Endothelial cell of umbilical vein (primary cell): ENCODE measurements around the gene PRKG1. TPM values are rescaled to one million over a fixed set of nuclear protein-coding genes. Genes with fewer than 3 reads are reported as not detected.

Experiments
- BruUV-seq: library from RNA; stranded (reverse); fragments of 400-500 nt; replicated peaks from 2 replicates; lab custom pipeline; 2021; lab: Mats Ljungman, UMichigan
- CTCF ChIA-PET: fragments of 300-600, 350-600 bp; sonication (Branson Sonifier 250); formaldehyde crosslinking; loops from one replicate; lab custom pipeline; 2021; ENCODE audit warnings: antibody characterized with exemption, inconsistent platforms; lab: Charles Lee
- POLR2A ChIA-PET: fragments of 300-600, 350-600 bp; sonication (Branson Sonifier 250); formaldehyde crosslinking; loops from one replicate; lab custom pipeline; 2021; ENCODE audit warnings: antibody characterized with exemption, inconsistent platforms; lab: Charles Lee
- DNase-seq: peaks from one replicate; pipeline ENCODE4 v3.0.0-alpha.2; 2011; ENCODE audit warnings: low read depth, low spot score
- FAIRE-seq: peaks from 2 replicates; lab custom pipeline; 2011; peaks lifted over from hg19 to GRCh38; lab: Jason Lieb, UNC
- H2AFZ ChIP-seq: 2 replicates; pipeline ENCODE4 v1.6.0; 2012; ENCODE audit warnings: low read depth, low read length, control low read depth, inconsistent platforms
- H3K27ac ChIP-seq: 2 replicates; pipeline ENCODE4 v1.5.1; 2011; ENCODE audit warnings: low read depth, mild to moderate bottlenecking, control low read depth, low read length, moderate library complexity; ENCODE audit not compliant: insufficient read depth
- H3K27me3 ChIP-seq, 2 experiments: 2 replicates each; pipeline versions ENCODE4 v1.6.0 to v1.6.1; 2011; ENCODE audit warnings: low read length in 2 of 2, mixed read lengths in 1 of 2; ENCODE audit not compliant: control insufficient read depth in 2 of 2, insufficient read depth in 2 of 2
- H3K36me3 ChIP-seq, 2 experiments: 2 replicates in 1 of 2; 3 replicates in 1 of 2; pipeline ENCODE4 v1.5.1; 2011; ENCODE audit warnings: low read length in 2 of 2, mild to moderate bottlenecking in 1 of 2, moderate library complexity in 1 of 2; ENCODE audit not compliant: control insufficient read depth in 2 of 2, insufficient read depth in 2 of 2; ENCODE audit errors: extremely low read depth in 1 of 2
- H3K4me1 ChIP-seq: 3 replicates; pipeline ENCODE4 v1.5.1; 2011; ENCODE audit warnings: mild to moderate bottlenecking, low read length; ENCODE audit not compliant: control insufficient read depth, insufficient read depth; ENCODE audit errors: extremely low read depth
- H3K4me2 ChIP-seq: 2 replicates; pipeline ENCODE4 v1.6.1; 2011; ENCODE audit warnings: low read length, control low read depth, mixed read lengths; ENCODE audit not compliant: insufficient read depth
- H3K4me3 ChIP-seq, 3 experiments: fragments of 200-600 bp in 1 of 3; sonication (generic), shearing (Covaris generic) in 1 of 3; replicated peaks in 1 of 3; 2 replicates each; pipeline ENCODE4 v1.5.1; 2011 to 2016; ENCODE audit warnings: control low read depth in 3 of 3, low read length in 3 of 3, mild to moderate bottlenecking in 2 of 3, inconsistent platforms in 1 of 3, low read depth in 1 of 3, moderate library complexity in 1 of 3; ENCODE audit not compliant: insufficient read depth in 1 of 3
- H3K79me2 ChIP-seq: 2 replicates; pipeline ENCODE4 v1.6.0; 2012; ENCODE audit warnings: low read length, inconsistent platforms; ENCODE audit not compliant: control insufficient read depth, insufficient read depth
- H3K9ac ChIP-seq: replicated peaks from 2 replicates; pipeline ENCODE3; 2011; ENCODE audit warnings: low read length, control low read depth; ENCODE audit not compliant: insufficient read depth; ENCODE audit errors: extremely low read depth
- H3K9me1 ChIP-seq: replicated peaks from 3 replicates; pipeline ENCODE4 v1.6.0; 2011; ENCODE audit warnings: mild to moderate bottlenecking, low read length; ENCODE audit not compliant: control insufficient read depth, insufficient read depth; ENCODE audit errors: extremely low read depth
- H3K9me3 ChIP-seq: replicated peaks from 2 replicates; pipeline ENCODE4 v1.5.1; 2012; ENCODE audit warnings: low read length, inconsistent platforms; ENCODE audit not compliant: control insufficient read depth, insufficient read depth
- H4K20me1 ChIP-seq: replicated peaks from 2 replicates; pipeline ENCODE3; 2011; ENCODE audit warnings: mild to moderate bottlenecking, low read length; ENCODE audit not compliant: control insufficient read depth, insufficient read depth; ENCODE audit errors: extremely low read depth
- EZH2 ChIP-seq: IDR thresholded peaks from 2 replicates; pipeline ENCODE4 v1.6.1; 2012; ENCODE audit warnings: borderline replicate concordance, low read depth, mild to moderate bottlenecking, moderate library complexity, low read length, inconsistent platforms; ENCODE audit not compliant: severe bottlenecking
- FOS ChIP-seq: IDR thresholded peaks from 2 replicates; pipeline ENCODE4 v1.6.1; 2011; ENCODE audit warnings: mild to moderate bottlenecking, low read length, moderate library complexity, borderline replicate concordance; ENCODE audit not compliant: insufficient read depth
- GATA2 ChIP-seq: IDR thresholded peaks from 2 replicates; pipeline ENCODE4 v1.7.0; 2011; ENCODE audit warnings: low read depth, mild to moderate bottlenecking, moderate library complexity, mixed read lengths, low read length; ENCODE audit not compliant: insufficient read length, insufficient read depth
- JUN ChIP-seq: IDR thresholded peaks from 2 replicates; pipeline ENCODE4 v1.6.1; 2011; ENCODE audit warnings: borderline replicate concordance, low read depth; ENCODE audit not compliant: insufficient read length, insufficient read depth
- MAX ChIP-seq: IDR thresholded peaks from 2 replicates; pipeline ENCODE4 v1.6.1; 2011; ENCODE audit not compliant: insufficient read depth, insufficient read length
- MYC ChIP-seq: IDR thresholded peaks from one replicate; pipeline ENCODE4 v1.6.1; 2011; ENCODE audit warnings: mild to moderate bottlenecking, low read depth, low read length
- POLR2A ChIP-seq: IDR thresholded peaks from 2 replicates; pipeline ENCODE4 v1.6.1; 2012; ENCODE audit warnings: low read depth, mild to moderate bottlenecking, control low read depth, low read length
- POLR2AphosphoS5 ChIP-seq: IDR thresholded peaks from 2 replicates; pipeline ENCODE4 v1.6.1; 2012; ENCODE audit warnings: low read depth, mild to moderate bottlenecking, control low read depth, low read length, moderate library complexity; ENCODE audit not compliant: insufficient read depth
- dilution Hi-C: fragments of 300-500 bp; cut with MboI; formaldehyde crosslinking; loops from one replicate; pipeline ENCODE4 v1.15.0; 2019; ENCODE audit warnings: low sequenced_read_pairs; ENCODE audit not compliant: extremely low pct_ligation_motif_present
- intact Hi-C: fragments of 100-400 bp; cut with micrococcal nuclease; formaldehyde crosslinking; loops from one replicate; pipeline ENCODE4 v1.10.0; 2022
- polyA plus RNA-seq, 4 experiments: library from polyadenylated mRNA; depleted of rRNA in 3 of 4; stranded (reverse) in 3 of 4; unstranded in 1 of 4; fragments of >200 nt; gene quantifications; 2 replicates each; pipeline versions ENCODE4 v1.2.1 to v1.2.3, GENCODE V29; 2011 to 2012; ENCODE audit warnings: missing spikeins in 1 of 4
- total RNA-seq: library from RNA; stranded (reverse); gene quantifications from 2 replicates; pipeline ENCODE4 v1.2.3, GENCODE V29; 2021
- TF ChIP-seq, protein P1 (sequence below), 2 donors: IDR thresholded peaks; 1 replicate in 1 of 2; 2 replicates in 1 of 2; pipeline ENCODE4 v1.5.1; 2011; ENCODE audit warnings: low read length in 2 of 2, mild to moderate bottlenecking in 2 of 2, moderate library complexity in 2 of 2, control low read depth in 1 of 2, inconsistent platforms in 1 of 2, low read depth in 1 of 2; ENCODE audit not compliant: insufficient read depth in 1 of 2; ENCODE audit errors: extremely low read depth in 1 of 2

Gene PRKG1
- total and polyA plus RNA-seq, 2 donors (not counting 3 experiments of a cell fraction or from before 2014, with no cell fraction given): 0.01 to 0.18 TPM

DNA sequence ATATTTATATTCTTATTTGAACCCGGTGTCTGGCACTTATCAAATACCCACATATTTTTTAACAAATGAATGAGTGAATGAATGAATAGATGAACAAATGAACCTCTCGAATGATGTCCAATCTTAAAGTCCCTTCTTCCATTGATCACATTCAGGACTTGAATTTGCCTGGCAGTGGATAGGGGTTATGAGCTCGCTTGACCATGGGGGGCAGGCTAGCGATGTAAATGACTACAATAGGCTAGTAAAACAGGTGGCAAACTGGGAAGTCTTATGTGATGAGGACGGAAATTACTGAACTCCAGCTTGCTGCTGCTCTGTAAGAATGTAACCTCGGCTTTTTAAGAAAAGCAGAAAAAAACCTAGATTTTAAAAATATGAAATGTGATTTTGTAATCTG, 992.1 kb downstream of the PRKG1 start:
- H3K4me2 ChIP-seq: no peak overlapping the region
- DNase-seq: no peak
- no peaks in the 10 kb centered on the region for H4K20me1 ChIP-seq
- no peak for FAIRE-seq
- intact Hi-C loops: no loop called here
- dilution Hi-C loops: no loop called here
- no peaks in the 10 kb centered on the region for H3K79me2 ChIP-seq
- POLR2A ChIA-PET: no interaction called here
- no peak overlapping the region for H2AFZ ChIP-seq
- no peak overlapping the region for H3K9ac ChIP-seq
- H3K4me1 ChIP-seq: no peaks in the 10 kb centered on the region
- no TSS peak for BruUV-seq
- CTCF ChIA-PET: interaction anchor here (0.8 kb wide), 1 partner anchor 14 kb away, joined by 3 read pairs; no protein-coding TSS in a partner anchor
- no peaks in the 10 kb centered on the region for H3K27me3 ChIP-seq
- TF ChIP-seq POLR2A (no peak), GATA2 (no peak), MYC (no peak), JUN (no peak), FOS (no peak), MAX (no peak), POLR2AphosphoS5 (no peak), EZH2 (no peak)
- TF ChIP-seq, protein P1, sequence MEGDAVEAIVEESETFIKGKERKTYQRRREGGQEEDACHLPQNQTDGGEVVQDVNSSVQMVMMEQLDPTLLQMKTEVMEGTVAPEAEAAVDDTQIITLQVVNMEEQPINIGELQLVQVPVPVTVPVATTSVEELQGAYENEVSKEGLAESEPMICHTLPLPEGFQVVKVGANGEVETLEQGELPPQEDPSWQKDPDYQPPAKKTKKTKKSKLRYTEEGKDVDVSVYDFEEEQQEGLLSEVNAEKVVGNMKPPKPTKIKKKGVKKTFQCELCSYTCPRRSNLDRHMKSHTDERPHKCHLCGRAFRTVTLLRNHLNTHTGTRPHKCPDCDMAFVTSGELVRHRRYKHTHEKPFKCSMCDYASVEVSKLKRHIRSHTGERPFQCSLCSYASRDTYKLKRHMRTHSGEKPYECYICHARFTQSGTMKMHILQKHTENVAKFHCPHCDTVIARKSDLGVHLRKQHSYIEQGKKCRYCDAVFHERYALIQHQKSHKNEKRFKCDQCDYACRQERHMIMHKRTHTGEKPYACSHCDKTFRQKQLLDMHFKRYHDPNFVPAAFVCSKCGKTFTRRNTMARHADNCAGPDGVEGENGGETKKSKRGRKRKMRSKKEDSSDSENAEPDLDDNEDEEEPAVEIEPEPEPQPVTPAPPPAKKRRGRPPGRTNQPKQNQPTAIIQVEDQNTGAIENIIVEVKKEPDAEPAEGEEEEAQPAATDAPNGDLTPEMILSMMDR (IDR thresholded peaks at IDR 0.05; ENCODE audit: extremely low read depth in 1 of 2, insufficient read depth in 1 of 2, low read depth in 1 of 2, low read length in 2 of 2): no peak
- H3K4me3 ChIP-seq: no peak overlapping the region
- no peaks in the 10 kb centered on the region for H3K9me3 ChIP-seq
- no peaks in the 10 kb centered on the region for H3K9me1 ChIP-seq
- H3K36me3 ChIP-seq: no peaks in the 10 kb centered on the region
- no peak overlapping the region for H3K27ac ChIP-seq
